Adipose tissue (tissue), 3 donors: ENCODE data around the gene CCNY. TPM values are rescaled to one million over a fixed set of nuclear protein-coding genes. Genes with fewer than 3 reads are reported as not detected.
"Not testable (repeated sequence)": the region's sequence is repeated elsewhere in the genome, so short reads cannot be mapped to it uniquely, and the experiment has no call there.

Experiments
- H3K27ac ChIP-seq: one replicate; pipeline ENCODE4 v1.5.1; 2013; ENCODE audit warnings: low read depth, low read length
- WGBS, 3 donors: extraction: QIAGEN DNeasy Blood & Tissue Kit; methylation state at CpG; one replicate each; pipeline ENCODE4 v1.1.7; 2013; 5-methylcytosine and 5-hydroxymethylcytosine counted together
- polyA plus RNA-seq, 3 donors: library from polyadenylated mRNA; stranded (reverse); fragments of 200-250 nt; gene quantifications; one replicate each; pipeline ENCODE4 v1.2.3, GENCODE V29; 2013
- donor health status: healthy with polysubstance abuse.
- donor health status: Bipolar disorder and iron deficiency.
- donor health status: healthy.

CCNY gene
- polyA plus RNA-seq, 3 donors: 14.0 to 38.6 (median 24.6) TPM

GRCh38 chr10:35392482-35393228 is 56.3 kb downstream of the CCNY start:
- no peak overlapping the region for H3K27ac ChIP-seq
- WGBS, 3 donors: 88 to 90% (median 90%) methylated on average over 8 of the region's 8 CpGs

GRCh38 chr10:35394411-35394851 is 58.1 kb downstream of the CCNY start:
- WGBS, 3 donors: 56 to 81% (median 79%) methylated on average over 6 of the region's 6 CpGs
- no peak overlapping the region for H3K27ac ChIP-seq

- H3K27ac ChIP-seq: no peak overlapping the region
- WGBS, 3 donors: 86 to 92% (median 91%) methylated on average over 3 of the region's 3 CpGs
Measured at GRCh38 chr10:35394934-35395333, 58.6 kb downstream of the CCNY start.

GRCh38 chr10:35396560-35397434 is 60.5 kb downstream of the CCNY start:
- H3K27ac ChIP-seq: no peak overlapping the region
- 83 to 94% (median 86%) methylated on average over 12 of the region's 12 CpGs for WGBS, 3 donors

- no peak overlapping the region for H3K27ac ChIP-seq
- 79 to 88% (median 81%) methylated on average over 4 of the region's 4 CpGs for WGBS, 3 donors
Measured at GRCh38 chr10:35397953-35398352, 61.6 kb downstream of the CCNY start.

- no peak overlapping the region for H3K27ac ChIP-seq
- WGBS, 3 donors: 63 to 76% (median 72%) methylated on average over 8 of the region's 8 CpGs
Measured at GRCh38 chr10:35398355-35398754, 62.0 kb downstream of the CCNY start.

GRCh38 chr10:35398908-35399307 is 62.6 kb downstream of the CCNY start:
- WGBS, 3 donors: 95 to 96% (median 95%) methylated on average over 7 of the region's 7 CpGs
- no peak overlapping the region for H3K27ac ChIP-seq

GRCh38 chr10:35399414-35400009 is 63.2 kb downstream of the CCNY start:
- H3K27ac ChIP-seq: no peak overlapping the region
- 72 to 85% (median 84%) methylated on average over 6 of the region's 6 CpGs for WGBS, 3 donors

- no peak overlapping the region for H3K27ac ChIP-seq
- WGBS, 3 donors: 71 to 77% (median 75%) methylated on average over 8 of the region's 8 CpGs
Measured at GRCh38 chr10:35400595-35401268, 64.4 kb downstream of the CCNY start.

- WGBS, 3 donors: 95 to 97% (median 96%) methylated on average over 5 of the region's 5 CpGs
- not testable (repeated sequence) for H3K27ac ChIP-seq
Measured at GRCh38 chr10:35403491-35403890, 67.2 kb downstream of the CCNY start.

GRCh38 chr10:35404077-35404476 is 67.8 kb downstream of the CCNY start:
- 41 to 94% (median 58%) methylated on average over 2 of the region's 2 CpGs for WGBS, 3 donors
- H3K27ac ChIP-seq: not testable (repeated sequence)

GRCh38 chr10:35406003-35406630 is 69.8 kb downstream of the CCNY start:
- 77 to 83% (median 81%) methylated on average over 3 to 4 of the region's 5 CpGs for WGBS, 3 donors
- not testable (repeated sequence) for H3K27ac ChIP-seq

GRCh38 chr10:35407696-35408095 is 71.4 kb downstream of the CCNY start:
- 96 to 98% (median 97%) methylated on average over 12 of the region's 12 CpGs for WGBS, 3 donors
- not testable (repeated sequence) for H3K27ac ChIP-seq

- H3K27ac ChIP-seq: no peak overlapping the region
- 50 to 81% (median 76%) methylated on average over 2 of the region's 2 CpGs for WGBS, 3 donors
Measured at GRCh38 chr10:35409094-35409582, 72.8 kb downstream of the CCNY start.

- H3K27ac ChIP-seq: no peak overlapping the region
- WGBS, 3 donors: 68 to 100% (median 98%) methylated on average over 1 of the region's 1 CpG
Measured at GRCh38 chr10:35409808-35410207, 73.5 kb downstream of the CCNY start.

GRCh38 chr10:35412003-35412723 is 75.9 kb downstream of the CCNY start:
- H3K27ac ChIP-seq: no peak overlapping the region
- WGBS, 3 donors: 68 to 83% (median 71%) methylated on average over 4 of the region's 4 CpGs

GRCh38 chr10:35412900-35413491 is 76.7 kb downstream of the CCNY start:
- no peak overlapping the region for H3K27ac ChIP-seq
- 61 to 92% (median 81%) methylated on average over 4 of the region's 4 CpGs for WGBS, 3 donors
